Measurements from ENCODE around the gene RP2. TPM values are rescaled to one million over a fixed set of nuclear protein-coding genes. Genes with fewer than 3 reads are reported as not detected.

Gene RP2
- total RNA-seq, 1 donor from 2014 or later, result 3.3 TPM

- Histone ChIP-seq H3K9me3 (replicated peaks) (no peaks in the 10 kb centered on the region), H3K4me1 (no peaks in the 10 kb centered on the region), H3K27ac (replicated peaks) (no peak overlapping the region), H3K27me3 (ENCODE audit: low read depth) (no peaks in the 10 kb centered on the region), H3K4me3 (no peak overlapping the region), H3K36me3 (peaks cover 7% of the 10 kb centered on the region)
- DNase-seq, result no peak
- intact Hi-C loops (cut with micrococcal nuclease), result no loop called here
- TF ChIP-seq CTCF (IDR thresholded peaks at IDR 0.05; ENCODE audit: borderline replicate concordance), result no peak
These were observed 27.8 kb downstream of the RP2 start for GRCh38 chrX:46864606-46865005.

- DNase-seq, result no peak
- Histone ChIP-seq H3K27me3 (ENCODE audit: low read depth) (no peaks in the 10 kb centered on the region), H3K4me1 (no peaks in the 10 kb centered on the region), H3K27ac (replicated peaks) (no peak overlapping the region), H3K36me3 (peaks cover 4% of the 10 kb centered on the region), H3K9me3 (replicated peaks) (no peaks in the 10 kb centered on the region), H3K4me3 (no peak overlapping the region)
- intact Hi-C loops (cut with micrococcal nuclease), result no loop called here
- no peak for TF ChIP-seq CTCF (IDR thresholded peaks at IDR 0.05; ENCODE audit: borderline replicate concordance)
These were observed 28.4 kb downstream of the RP2 start for GRCh38 chrX:46865281-46865680.

- Histone ChIP-seq H3K36me3 (no peaks in the 10 kb centered on the region), H3K4me1 (no peaks in the 10 kb centered on the region), H3K4me3 (no peak overlapping the region), H3K9me3 (replicated peaks) (no peaks in the 10 kb centered on the region), H3K27me3 (ENCODE audit: low read depth) (no peaks in the 10 kb centered on the region), H3K27ac (replicated peaks) (no peak overlapping the region)
- TF ChIP-seq CTCF (IDR thresholded peaks at IDR 0.05; ENCODE audit: borderline replicate concordance), result no peak
- DNase-seq, result no peak
- intact Hi-C loops (cut with micrococcal nuclease), result no loop called here
These were observed 29.9 kb downstream of the RP2 start for GRCh38 chrX:46866726-46867125.

GRCh38 chrX:46873746-46874145 lies 36.9 kb downstream of the RP2 start:
- Histone ChIP-seq H3K4me3 (no peak overlapping the region), H3K36me3 (no peaks in the 10 kb centered on the region), H3K27me3 (ENCODE audit: low read depth) (no peaks in the 10 kb centered on the region), H3K9me3 (replicated peaks) (no peaks in the 10 kb centered on the region), H3K27ac (replicated peaks) (no peak overlapping the region), H3K4me1 (no peaks in the 10 kb centered on the region)
- no peak for TF ChIP-seq CTCF (IDR thresholded peaks at IDR 0.05; ENCODE audit: borderline replicate concordance)
- no peak for DNase-seq
- intact Hi-C loops (cut with micrococcal nuclease), result no loop called here

- no peak for TF ChIP-seq CTCF (IDR thresholded peaks at IDR 0.05; ENCODE audit: borderline replicate concordance)
These were observed 40.1 kb downstream of the RP2 start for GRCh38 chrX:46876901-46877300.

GRCh38 chrX:46882266-46882665 lies 45.4 kb downstream of the RP2 start:
- Histone ChIP-seq H3K36me3 (no peaks in the 10 kb centered on the region), H3K9me3 (replicated peaks) (no peaks in the 10 kb centered on the region), H3K4me3 (no peak overlapping the region), H3K4me1 (no peaks in the 10 kb centered on the region), H3K27ac (replicated peaks) (no peak overlapping the region), H3K27me3 (ENCODE audit: low read depth) (no peaks in the 10 kb centered on the region)
- DNase-seq, result no peak
- TF ChIP-seq CTCF (IDR thresholded peaks at IDR 0.05; ENCODE audit: borderline replicate concordance), result no peak
- intact Hi-C loops (cut with micrococcal nuclease), result no loop called here

More at GRCh38 chrX:46876901-46877300, 40.1 kb downstream of the RP2 start:
- no peaks in the 10 kb centered on the region for H3K9me3 ChIP-seq (replicated peaks)
- no peak overlapping the region for H3K4me3 ChIP-seq
- intact Hi-C loops (cut with micrococcal nuclease), result no loop called here
- no peak for DNase-seq
- H3K27ac ChIP-seq (replicated peaks), result no peak overlapping the region
- no peaks in the 10 kb centered on the region for H3K4me1 ChIP-seq
- no peaks in the 10 kb centered on the region for H3K36me3 ChIP-seq
- no peaks in the 10 kb centered on the region for H3K27me3 ChIP-seq (ENCODE audit: low read depth)

Measured in left ventricle myocardium inferior (tissue), 1 donor.